ENCODE measurements around the gene NT5C3B. TPM values are rescaled to one million over a fixed set of nuclear protein-coding genes. Genes with fewer than 3 reads are reported as not detected.

NT5C3B gene
- total and polyA plus RNA-seq, 8 donors, result 30.6 to 101 (median 88.6) TPM

DNA sequence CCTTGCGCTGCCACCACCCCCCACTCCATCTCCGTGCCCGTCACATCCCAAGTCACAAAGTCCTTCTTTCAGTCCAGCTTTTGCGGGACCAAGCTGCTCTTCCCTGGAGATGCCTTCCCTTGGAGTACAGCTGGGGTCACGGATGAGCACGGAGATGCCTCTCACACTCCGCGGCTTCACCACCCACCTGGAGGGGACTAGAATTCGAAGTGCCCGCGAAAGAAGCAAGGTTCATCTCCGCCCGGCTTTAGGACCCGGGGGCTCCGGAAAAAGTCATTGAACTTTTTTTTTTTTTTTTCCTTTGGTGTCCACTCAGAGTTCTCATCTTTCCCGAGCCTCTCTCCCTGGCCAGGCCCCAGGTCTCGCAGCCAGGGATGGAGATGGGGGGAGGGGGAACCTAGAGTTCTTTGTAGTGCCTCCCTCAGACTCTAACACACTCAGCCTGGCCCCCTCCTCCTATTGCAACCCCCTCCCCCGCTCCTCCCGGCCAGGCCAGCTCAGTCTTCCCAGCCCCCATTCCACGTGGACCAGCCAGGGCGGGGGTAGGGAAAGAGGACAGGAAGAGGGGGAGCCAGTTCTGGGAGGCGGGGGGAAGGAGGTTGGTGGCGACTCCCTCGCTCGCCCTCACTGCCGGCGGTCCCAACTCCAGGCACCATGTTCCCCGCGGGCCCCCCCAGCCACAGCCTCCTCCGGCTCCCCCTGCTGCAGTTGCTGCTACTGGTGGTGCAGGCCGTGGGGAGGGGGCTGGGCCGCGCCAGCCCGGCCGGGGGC lies 23.5 kb downstream of the NT5C3B start, which contains the start of gene FKBP10:
Gene FKBP10 (plus strand): TSS at position 624 of the 771 bp plus-strand sequence. CDS start 31 bp downstream, at position 655.
- no peaks in the 10 kb centered on the region for H3K36me3 ChIP-seq
- peak within 1 kb of the TSS; percentile 63 to 74 for H3K4me3 ChIP-seq
- H3K27ac ChIP-seq, result peak within 1 kb of the TSS; percentile 67 to 70
- H3K27me3 ChIP-seq, result peaks cover 0 to 36% of the 10 kb centered on the region in 2 donors
- H3K4me1 ChIP-seq, result peaks cover 12 to 32% of the 10 kb centered on the region in 2 donors
- ATAC-seq, result peak; percentile 42
- DNase-seq, result peak in 3 of 4 donors; percentile 76 to 91 (median 86)
- TF ChIP-seq CTCF (IDR thresholded peaks at IDR 0.05), result no peak
- intact Hi-C loops (cut with DNase I), result loop anchor here in 1 of 2 donors (5.0 kb wide), 1 partner anchor 70 kb away; no protein-coding TSS in a partner anchor
- no peaks in the 10 kb centered on the region for H3K9me3 ChIP-seq

DNA sequence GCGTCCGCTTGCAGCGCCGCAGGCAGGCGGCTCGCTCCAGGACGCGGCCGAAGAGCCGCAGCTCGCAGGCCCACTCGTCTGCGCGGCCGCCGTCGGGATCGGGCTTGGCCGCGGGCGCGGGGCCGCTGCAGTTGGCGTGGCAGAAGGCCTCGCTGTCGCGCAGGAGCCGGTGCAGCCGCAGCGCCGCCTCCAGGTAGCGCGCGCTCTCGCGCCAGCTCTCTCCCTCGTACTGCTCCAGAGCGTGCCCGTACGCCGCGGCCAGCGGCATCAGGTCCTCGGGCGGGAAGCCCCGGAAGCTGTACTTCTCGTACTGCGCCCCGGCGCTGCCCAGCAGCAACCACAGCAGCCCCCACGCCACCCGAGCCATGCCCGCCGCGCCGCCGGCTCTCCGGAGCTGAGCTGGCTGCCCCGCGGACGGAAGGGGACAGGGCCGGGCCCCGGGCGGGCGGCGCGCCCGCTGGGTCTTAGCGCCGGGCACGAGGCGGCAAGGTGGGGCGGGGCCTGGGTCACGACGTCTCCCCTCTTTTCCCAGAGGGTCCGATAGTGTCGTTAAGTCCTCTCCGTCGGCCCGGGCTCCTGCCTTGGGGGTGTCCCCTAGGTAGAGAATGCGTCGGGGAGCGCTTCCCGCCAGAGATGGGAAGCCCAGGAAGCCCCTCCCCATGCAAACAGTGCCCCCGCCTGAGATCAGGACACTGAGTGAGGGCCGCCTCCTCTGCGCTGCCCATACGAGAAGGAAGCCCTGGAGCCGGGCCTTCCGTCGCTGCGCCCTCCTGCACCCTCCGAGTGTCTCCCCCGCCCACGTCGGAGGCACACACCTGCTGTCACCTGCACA lies 24.3 kb downstream of the NT5C3B start, which contains the start of gene P3H4:
Gene P3H4 (minus strand): TSS at position 401 of the 832 bp plus-strand sequence. CDS start 34 bp downstream, at position 367.
- ATAC-seq (peak; percentile 90), DNase-seq (peak; percentile 80 to 92 (median 88))
- H3K4me3 ChIP-seq, result peak within 1 kb of the TSS; percentile 63 to 74
- peaks cover 0 to 36% of the 10 kb centered on the region in 2 donors for H3K27me3 ChIP-seq
- intact Hi-C loops (cut with DNase I), result loop anchor here in 1 of 2 donors (5.0 kb wide), 1 partner anchor 69 kb away; no protein-coding TSS in a partner anchor
- TF ChIP-seq CTCF (IDR thresholded peaks at IDR 0.05), result peak; percentile 53 to 55
- peak within 1 kb of the TSS; percentile 67 to 70 for H3K27ac ChIP-seq
- H3K36me3 ChIP-seq, result no peaks in the 10 kb centered on the region
- no peaks in the 10 kb centered on the region for H3K9me3 ChIP-seq
- H3K4me1 ChIP-seq, result peaks cover 12 to 32% of the 10 kb centered on the region in 2 donors

- no peaks in the 10 kb centered on the region for H3K9me3 ChIP-seq
- peaks cover 0 to 36% of the 10 kb centered on the region in 2 donors for H3K27me3 ChIP-seq
- H3K4me3 ChIP-seq, result peak overlapping the region; percentile 63 to 74
- TF ChIP-seq CTCF (IDR thresholded peaks at IDR 0.05), result no peak
- DNase-seq (no peak), ATAC-seq (peak; percentile 1)
- peak overlapping the region; percentile 67 to 70 for H3K27ac ChIP-seq
- intact Hi-C loops (cut with DNase I), result loop anchor here in 1 of 2 donors (5.0 kb wide), 1 partner anchor 69 kb away; no protein-coding TSS in a partner anchor
- H3K4me1 ChIP-seq, result peaks cover 12 to 32% of the 10 kb centered on the region in 2 donors
- no peaks in the 10 kb centered on the region for H3K36me3 ChIP-seq
Measured at GRCh38 chr17:41810659-41811548, 25.1 kb downstream of the NT5C3B start.

- Histone ChIP-seq H3K27ac (no peak overlapping the region), H3K36me3 (no peaks in the 10 kb centered on the region), H3K27me3 (peaks cover 0 to 22% of the 10 kb centered on the region in 2 donors), H3K9me3 (no peaks in the 10 kb centered on the region), H3K4me3 (no peak overlapping the region), H3K4me1 (peaks cover 8 to 23% of the 10 kb centered on the region in 2 donors)
- intact Hi-C loops (cut with DNase I), result loop anchor here in 1 of 2 donors (10.0 kb wide), 1 partner anchor 72 kb away; the partner anchor contains the start of gene HAP1
- no peak for ATAC-seq
- no peak for DNase-seq
- TF ChIP-seq CTCF (IDR thresholded peaks at IDR 0.05), result no peak
Measured at GRCh38 chr17:41806685-41807445, 29.2 kb downstream of the NT5C3B start.

Measured in left lung (tissue), 10 donors.